GM10847 (cell line): ENCODE results near the gene DNAJC24.

Source experiments
- POLR2A ChIP-seq: IDR thresholded peaks from 2 replicates; pipeline ENCODE4 v1.6.1; 2011; ENCODE audit not compliant: insufficient read length; ENCODE audit errors: extremely low read depth

DNAJC24 gene

GRCh38 chr11:31387379-31387778, 17.7 kb downstream of the DNAJC24 start:
- TF ChIP-seq POLR2A: no peak

- TF ChIP-seq POLR2A: no peak
These were observed 27.7 kb downstream of the DNAJC24 start for GRCh38 chr11:31397239-31397834.

GRCh38 chr11:31404614-31405013, 35.0 kb downstream of the DNAJC24 start:
- no peak for TF ChIP-seq POLR2A

- no peak for TF ChIP-seq POLR2A
These were observed 38.5 kb downstream of the DNAJC24 start for GRCh38 chr11:31408201-31408600.

- no peak for TF ChIP-seq POLR2A
These were observed 43.3 kb downstream of the DNAJC24 start for GRCh38 chr11:31412946-31413345.

- no peak for TF ChIP-seq POLR2A
These were observed 44.7 kb downstream of the DNAJC24 start for GRCh38 chr11:31414338-31414737.

- no peak for TF ChIP-seq POLR2A
These were observed 45.8 kb downstream of the DNAJC24 start for GRCh38 chr11:31415435-31415834.

GRCh38 chr11:31417357-31417756, 47.7 kb downstream of the DNAJC24 start:
- TF ChIP-seq POLR2A: no peak

- TF ChIP-seq POLR2A: no peak
These were observed 48.2 kb downstream of the DNAJC24 start for GRCh38 chr11:31417816-31418215.

- TF ChIP-seq POLR2A: no peak
These were observed 49.5 kb downstream of the DNAJC24 start for GRCh38 chr11:31419138-31419537.

GRCh38 chr11:31419669-31420068, 50.0 kb downstream of the DNAJC24 start:
- no peak for TF ChIP-seq POLR2A

GRCh38 chr11:31421820-31422219, 52.2 kb downstream of the DNAJC24 start:
- no peak for TF ChIP-seq POLR2A

GRCh38 chr11:31422703-31423102, 53.0 kb downstream of the DNAJC24 start:
- TF ChIP-seq POLR2A: no peak

GRCh38 chr11:31424652-31425051, 55.0 kb downstream of the DNAJC24 start:
- TF ChIP-seq POLR2A: no peak

GRCh38 chr11:31433851-31434250, 64.2 kb downstream of the DNAJC24 start:
- no peak for TF ChIP-seq POLR2A

GRCh38 chr11:31437742-31438435, 68.2 kb downstream of the DNAJC24 start:
- TF ChIP-seq POLR2A: no peak

GRCh38 chr11:31441296-31441695, 71.6 kb downstream of the DNAJC24 start:
- no peak for TF ChIP-seq POLR2A

GRCh38 chr11:31442086-31442485, 72.4 kb downstream of the DNAJC24 start:
- no peak for TF ChIP-seq POLR2A

GRCh38 chr11:31443802-31444201, 74.1 kb downstream of the DNAJC24 start:
- TF ChIP-seq POLR2A: no peak
